Activated CD4-positive, alpha-beta T cell treated with anti-CD3 and anti-CD28 coated beads, Interleukin-2, amount 50 U/mL, for 24 hours (primary cell): ENCODE results near the gene HERPUD1.
"Not testable (repeated sequence)": the region's sequence is repeated elsewhere in the genome, so short reads cannot be mapped to it uniquely, and the experiment has no call there.

Experiments used
- DNase-seq, 2 donors: peaks; one replicate each; pipeline ENCODE4 v3.0.0-alpha.2; 2020; ENCODE audit warnings: low read depth in 1 of 2, low spot score in 1 of 2

The HERPUD1 gene, protein sequence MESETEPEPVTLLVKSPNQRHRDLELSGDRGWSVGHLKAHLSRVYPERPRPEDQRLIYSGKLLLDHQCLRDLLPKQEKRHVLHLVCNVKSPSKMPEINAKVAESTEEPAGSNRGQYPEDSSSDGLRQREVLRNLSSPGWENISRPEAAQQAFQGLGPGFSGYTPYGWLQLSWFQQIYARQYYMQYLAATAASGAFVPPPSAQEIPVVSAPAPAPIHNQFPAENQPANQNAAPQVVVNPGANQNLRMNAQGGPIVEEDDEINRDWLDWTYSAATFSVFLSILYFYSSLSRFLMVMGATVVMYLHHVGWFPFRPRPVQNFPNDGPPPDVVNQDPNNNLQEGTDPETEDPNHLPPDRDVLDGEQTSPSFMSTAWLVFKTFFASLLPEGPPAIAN

DNA sequence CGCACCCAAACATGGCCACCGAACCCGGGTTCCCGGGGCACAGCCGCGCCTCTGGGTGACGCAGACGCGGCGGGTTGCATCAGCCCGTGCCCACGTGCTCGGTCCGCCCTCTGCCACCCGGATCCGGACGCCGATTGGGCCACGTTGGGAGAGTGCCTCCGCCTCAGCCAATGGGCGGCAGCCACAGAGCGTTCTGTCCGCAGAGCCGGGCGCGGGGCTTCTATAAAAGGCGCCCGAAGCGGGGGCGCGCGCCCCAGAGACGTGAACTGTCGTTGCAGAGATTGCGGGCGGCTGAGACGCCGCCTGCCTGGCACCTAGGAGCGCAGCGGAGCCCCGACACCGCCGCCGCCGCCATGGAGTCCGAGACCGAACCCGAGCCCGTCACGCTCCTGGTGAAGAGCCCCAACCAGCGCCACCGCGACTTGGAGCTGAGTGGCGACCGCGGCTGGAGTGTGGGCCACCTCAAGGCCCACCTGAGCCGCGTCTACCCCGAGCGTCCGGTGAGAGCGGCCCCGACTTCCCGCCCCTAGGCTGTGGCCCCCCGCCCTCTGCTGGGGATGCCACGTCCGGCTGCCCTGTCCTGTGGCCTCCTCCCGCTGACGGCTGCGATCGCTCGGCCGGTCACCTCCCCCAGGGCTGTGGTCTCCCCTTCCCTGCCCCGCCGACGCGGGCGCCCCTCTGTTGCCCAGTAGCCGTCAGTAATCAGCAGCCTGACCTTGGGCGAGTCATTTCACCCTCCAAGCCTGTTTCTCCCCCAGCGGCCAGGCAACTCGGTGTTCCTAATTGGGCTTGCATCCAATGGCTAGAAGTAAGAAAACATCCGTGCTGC is at the start of gene HERPUD1:
HERPUD1 (plus strand) TSS at position 251 of the 829 bp plus-strand sequence; CDS start at position 354, 103 bp downstream.
- peak; percentile 98 to 99 for DNase-seq

DNA sequence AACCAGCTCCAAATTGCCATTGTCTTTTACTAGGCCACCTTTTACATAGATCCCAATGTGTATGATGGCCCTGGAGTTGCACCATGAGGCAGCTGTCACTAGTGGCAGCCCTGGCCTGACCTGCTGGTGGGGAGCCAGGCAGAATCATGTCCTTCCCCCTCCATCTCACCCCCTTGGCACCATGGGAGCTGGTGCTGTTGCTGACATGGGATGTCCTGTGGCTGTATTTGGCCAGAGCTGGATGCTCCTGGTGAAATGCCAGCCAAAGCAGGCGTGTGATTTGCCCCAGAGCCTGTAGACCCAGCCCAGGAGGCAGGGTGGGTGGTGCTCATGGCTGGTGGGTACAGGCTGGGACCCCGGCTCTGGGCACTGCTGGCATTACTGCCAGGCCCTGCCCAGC is 48.4 kb upstream of the HERPUD1 start:
- DNase-seq = no peak

DNA sequence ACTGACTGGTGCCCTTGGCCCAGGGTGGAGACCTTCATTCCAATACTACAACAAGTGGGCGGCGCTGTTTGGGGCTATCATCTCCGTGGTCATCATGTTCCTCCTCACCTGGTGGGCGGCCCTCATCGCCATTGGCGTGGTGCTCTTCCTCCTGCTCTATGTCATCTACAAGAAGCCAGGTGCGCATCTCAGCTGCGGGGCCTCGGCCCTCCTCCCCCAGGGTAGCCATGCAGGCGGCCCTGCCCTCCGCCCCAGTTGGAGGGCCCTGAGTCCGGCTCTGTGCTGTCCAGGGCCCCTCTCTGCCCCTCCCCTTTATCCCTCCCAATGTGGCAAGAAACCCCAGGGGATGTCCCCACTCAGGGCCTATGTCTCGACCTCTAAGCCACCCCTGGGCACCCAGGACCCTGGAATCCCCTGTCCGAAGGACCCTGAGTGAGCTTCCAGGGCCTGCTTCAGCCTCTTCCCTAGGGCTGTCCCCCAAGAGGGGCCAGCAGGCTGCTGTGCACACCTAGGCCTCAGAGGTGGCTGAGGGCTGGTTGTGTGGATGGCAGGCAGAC is 47.8 kb upstream of the HERPUD1 start:
- no peak for DNase-seq

DNA sequence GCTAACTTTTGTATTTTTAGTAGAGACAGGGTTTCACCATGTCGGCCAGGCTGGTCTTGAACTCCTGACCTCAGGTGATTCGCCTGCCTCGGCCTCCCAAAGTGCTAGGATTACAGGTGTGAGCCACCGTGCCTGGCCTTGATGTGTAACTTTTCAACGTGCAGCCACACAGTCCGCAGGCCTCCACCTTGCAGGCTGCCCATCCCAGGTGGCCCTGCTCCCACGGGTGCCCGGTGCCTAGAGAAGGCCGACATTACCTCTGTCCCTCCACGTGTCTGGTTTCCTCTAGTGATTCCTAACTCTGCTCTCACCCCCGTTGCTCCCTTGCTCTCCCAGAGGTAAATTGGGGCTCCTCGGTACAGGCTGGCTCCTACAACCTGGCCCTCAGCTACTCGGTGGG is 47.0 kb upstream of the HERPUD1 start:
- not testable (repeated sequence) for DNase-seq

DNA sequence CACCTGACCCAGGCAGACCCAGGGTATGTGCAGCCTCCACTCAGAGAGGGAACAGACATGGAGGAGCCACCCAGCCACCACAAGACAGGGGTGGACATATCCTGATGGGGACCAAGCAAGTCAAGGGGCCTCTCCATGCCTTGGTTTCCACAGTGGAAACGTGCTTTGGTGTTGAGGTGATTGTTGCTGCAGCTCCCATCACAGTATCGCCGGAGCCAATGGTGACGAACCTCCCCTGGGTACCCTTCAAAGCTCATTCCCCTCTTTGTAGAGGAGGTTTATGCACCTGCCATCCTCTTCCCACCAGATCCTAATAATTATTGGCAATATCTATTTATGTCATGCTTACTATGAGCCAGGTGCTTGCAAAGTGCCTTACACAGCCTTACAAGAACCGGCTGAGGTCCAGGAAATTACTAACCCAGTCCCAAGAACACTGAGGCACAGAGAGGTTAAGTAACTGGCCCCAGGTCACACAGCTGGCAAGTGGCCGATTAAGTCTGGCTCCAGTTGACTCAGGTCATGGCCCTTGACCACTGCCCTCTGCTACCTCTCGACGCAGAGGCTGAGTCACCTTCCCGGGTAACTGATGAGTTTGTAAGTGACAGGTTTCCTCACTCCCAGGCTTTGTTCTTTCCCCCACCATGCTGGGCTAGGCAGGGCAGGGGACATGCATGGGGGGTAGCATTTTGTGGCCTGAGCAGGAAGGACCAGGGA is 46.3 kb upstream of the HERPUD1 start:
- no peak for DNase-seq

DNA sequence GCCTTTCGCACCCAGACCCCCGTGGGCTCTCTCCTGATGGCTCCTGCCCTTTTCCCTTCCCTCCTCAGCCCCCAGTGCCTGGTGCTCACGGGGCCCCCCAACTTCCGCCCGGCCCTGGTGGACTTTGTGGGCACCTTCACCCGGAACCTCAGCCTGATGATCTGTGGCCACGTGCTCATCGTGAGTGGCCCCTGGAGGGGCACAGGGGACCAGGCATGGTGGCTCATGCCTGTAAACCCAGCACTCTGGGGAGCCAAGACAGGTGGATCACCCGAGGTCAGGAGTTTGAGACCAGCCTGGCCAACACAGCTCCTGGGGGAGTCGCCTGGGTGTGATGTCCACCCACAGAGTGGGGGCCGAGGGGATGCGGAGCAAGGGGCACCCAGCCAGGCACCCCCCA is 45.6 kb upstream of the HERPUD1 start:
- no peak for DNase-seq

DNA sequence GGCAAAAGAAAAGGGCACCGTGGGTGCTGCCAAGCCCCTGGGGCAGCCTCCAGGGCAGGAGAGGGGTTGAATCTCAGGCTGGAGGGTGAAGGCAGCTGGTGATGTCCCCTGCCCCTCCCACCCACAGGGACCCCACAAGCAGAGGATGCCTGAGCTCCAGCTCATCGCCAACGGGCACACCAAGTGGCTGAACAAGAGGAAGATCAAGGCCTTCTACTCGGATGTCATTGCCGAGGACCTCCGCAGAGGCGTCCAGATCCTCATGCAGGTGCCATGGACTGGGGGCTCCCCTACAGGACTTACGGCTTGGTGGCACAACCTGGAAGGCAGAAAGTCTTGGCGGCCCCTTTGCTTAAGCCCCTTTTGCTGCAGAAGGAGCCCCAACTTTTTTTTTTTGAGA is 45.1 kb upstream of the HERPUD1 start:
- no peak for DNase-seq

DNA sequence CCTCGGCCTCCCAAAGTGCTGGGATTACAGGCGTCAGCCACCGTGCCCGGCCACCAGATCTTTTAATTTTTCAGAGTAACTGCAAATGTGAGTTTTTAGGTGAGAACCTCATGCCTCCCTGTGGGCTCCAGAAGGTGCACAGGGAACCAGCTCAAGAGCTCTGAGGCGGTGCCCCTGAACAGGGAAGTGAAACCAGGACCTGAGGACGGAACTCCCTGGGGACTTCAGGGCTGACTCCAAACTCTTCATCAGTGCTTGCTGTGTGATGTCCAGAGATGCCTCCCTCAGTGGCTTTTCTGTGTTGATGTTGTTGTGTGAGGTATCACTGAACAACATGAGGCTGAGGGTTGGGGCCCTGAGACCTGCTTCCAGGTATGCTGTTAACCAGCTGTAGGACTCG is 43.1 kb upstream of the HERPUD1 start:
- no peak for DNase-seq

DNA sequence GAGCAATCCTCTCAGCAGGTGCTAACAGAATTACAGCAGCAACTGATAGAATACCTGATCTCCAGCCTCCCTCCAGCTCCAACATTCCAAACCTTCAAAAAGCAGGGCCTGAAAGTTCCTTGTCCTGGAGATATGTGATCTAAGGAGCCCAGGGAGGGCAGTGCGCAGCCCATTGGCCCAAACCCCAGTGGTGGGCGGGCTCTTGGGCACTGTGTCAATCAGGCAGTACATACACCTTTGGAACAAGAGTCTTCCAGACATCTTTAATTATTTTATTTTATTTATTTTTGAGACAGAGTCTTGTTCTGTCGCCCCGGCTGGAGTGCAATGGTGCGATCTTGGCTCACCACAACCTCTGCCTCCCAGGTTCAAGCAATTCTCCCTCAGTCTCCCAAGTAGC is 42.7 kb upstream of the HERPUD1 start:
- DNase-seq = no peak

DNA sequence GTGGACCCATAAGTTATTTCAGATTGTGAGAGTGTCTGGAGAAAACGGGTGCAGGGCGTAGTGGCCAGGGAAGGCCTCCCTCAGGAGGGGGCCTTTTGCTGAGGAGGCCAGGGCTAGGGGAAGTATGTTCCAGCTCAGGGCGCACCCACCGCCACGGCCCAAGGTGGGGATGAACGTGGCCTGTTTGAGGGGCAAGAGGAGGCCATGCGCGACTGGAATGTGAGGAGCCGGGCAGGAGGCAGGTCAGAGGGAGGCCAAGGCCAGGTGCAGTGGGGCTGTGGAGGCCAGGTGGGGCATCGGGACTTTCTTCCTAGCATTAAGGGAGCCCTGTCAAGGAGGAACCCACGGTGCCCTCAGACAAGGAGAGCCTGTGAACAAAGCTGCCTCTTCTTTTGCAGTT is 40.3 kb upstream of the HERPUD1 start:
- no peak for DNase-seq

DNA sequence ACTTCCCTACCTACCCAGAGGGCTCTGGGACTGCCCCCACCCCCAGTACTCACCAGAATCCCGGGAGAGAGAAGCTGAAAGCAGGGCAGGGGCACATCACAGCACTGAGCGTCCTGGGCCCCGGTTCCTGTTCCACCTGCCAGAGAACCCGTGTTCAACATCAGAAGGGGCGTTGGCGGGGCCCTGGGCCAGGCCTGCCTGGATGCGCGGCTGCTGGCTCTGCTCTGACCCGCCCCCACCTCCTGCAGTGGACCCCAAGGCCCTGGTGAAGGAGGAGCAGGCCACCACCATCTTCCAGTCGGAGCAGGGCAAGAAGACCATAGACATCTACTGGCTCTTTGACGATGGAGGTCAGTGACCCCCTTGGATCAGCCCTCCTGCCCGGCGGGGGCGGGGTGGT is 39.2 kb upstream of the HERPUD1 start:
- DNase-seq = no peak

DNA sequence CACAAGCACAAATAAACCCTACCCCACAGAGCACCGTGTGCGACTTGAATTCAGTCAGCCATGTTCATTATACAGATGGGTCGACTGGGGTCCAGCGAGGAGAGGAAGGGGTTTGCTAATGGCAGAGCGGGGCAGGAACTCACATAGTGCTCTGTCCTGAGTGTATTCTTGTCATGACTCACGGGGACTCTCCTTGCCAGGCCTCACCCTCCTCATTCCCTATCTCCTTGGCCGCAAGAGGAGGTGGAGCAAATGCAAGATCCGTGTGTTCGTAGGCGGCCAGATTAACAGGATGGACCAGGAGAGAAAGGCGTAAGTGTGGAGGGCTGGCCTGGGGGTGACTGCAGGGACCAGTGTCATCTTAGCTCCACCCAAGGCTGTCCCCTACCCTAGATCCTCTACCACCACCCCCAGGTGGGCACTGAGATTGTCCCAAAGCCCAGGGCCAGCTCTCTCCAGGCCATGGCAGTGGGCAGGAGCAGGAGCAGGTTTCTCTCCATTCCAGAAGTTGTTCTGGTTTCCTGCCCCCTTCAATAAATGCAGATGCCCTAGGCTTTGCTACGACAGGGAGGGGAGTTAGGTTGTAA is 37.5 kb upstream of the HERPUD1 start:
- no peak for DNase-seq

DNA sequence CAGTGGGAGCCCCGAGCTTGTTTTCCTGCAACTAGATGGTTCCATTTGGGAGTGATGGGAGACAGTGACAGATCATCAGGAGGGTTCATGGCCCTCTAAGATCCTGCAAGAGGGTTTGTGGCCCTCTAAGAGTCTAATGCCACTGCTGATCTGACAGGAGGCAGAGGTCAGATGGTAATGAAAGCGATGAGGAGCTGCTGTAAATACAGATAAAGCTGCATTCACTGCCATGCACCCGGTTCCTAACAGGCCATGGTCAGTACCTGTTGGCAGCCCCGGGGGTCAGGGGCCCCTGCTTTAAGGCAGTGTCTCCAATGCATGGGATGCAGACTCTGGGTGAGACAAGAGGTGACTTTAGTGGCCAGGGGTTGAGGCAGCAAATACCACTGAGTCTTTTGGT is 36.1 kb upstream of the HERPUD1 start:
- DNase-seq = no peak

DNA sequence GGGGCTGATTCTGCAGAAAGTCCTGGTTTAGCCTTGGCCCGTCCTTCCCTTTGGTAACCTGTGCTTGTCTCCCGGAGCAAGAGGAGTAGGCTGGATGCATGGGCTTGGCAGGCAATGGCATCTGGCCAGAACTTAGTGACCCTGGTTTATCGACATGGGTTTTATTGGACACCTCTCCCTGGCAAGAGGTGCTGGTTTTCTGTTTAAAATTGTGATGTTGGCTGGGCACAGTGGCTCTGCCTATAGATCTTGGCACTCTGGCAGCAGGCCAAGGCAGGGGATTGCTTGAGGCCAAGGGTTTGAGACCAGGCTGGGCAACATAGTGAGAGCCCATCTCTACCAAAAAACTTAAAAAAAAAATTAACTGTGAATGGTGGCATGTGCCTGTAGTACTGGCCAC is 35.7 kb upstream of the HERPUD1 start:
- DNase-seq = no peak

DNA sequence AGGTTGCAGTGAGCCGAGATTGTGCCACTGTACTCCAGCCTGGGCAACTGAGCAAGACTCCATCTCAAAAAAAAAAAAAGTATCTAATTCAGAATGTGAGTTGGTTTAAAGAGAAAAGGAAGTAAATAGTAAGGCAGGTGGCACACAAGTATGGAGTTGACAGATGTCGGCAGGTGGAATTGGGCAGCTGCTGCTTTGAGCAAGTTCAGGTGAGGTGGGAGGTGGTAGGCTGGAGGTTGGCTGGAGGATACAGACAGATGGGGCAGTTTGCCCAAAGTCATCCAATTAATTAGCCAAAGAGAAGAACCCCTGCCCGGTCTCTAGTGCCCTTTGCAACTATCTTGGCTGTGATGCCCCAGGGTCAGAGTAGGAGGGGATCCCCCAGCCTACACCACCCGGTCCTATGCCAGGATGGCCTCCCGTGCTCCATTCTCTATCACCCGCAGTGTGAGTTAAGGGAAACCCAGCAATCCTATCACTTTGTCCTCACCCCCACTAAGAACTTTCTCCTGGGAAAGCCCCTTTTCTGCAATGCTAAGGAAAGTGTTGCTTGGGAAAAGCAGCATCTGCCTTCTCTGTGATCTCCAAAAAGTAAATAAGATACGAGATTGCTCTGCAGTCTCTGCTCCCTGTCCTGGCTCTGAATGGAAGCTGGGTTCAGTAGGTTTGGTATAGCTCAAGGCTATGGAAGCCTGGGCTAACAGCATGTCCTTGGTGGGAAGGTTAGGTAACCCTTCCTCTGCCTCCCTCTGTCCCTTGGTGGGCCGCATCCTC is 34.7 kb upstream of the HERPUD1 start:
- DNase-seq = no peak

DNA sequence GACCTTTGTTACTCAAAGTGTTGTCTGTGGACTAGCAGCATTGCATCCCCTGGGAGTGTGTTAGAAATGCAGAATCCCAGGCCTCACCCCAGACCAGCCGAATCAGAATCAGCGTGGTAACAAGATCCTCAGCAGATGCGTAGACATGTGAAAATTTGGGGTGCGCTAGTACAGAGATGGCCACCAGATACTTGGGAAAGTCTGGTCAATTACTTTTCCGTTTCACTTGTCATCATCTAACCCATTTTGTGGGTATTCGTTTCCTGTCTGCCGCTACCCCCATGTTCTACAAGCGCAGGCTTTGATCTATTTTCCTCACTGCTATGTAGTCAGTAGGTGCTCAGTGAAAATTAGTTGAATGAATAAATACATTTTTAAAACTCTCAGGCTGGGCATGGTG is 33.1 kb upstream of the HERPUD1 start:
- no peak for DNase-seq

DNA sequence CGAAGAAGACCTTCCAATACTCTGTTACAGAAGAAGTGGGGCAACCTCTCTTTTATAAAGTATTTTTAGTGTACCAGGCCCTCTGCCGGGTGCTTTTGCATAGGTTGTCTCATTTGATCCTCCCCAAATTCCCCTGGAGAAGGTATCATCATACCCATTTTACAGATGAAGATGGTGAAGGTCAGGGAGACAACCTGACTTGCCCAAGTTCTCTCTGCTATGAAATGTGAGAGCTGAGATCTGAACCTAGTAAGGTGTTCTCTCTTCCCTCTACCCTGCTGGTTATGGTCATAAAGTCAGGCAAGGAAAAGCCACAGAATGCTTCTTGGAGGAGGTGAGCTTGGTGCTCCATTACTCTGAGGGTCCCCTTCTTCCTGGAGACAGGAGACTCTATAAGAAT is 28.1 kb upstream of the HERPUD1 start:
- DNase-seq = no peak

DNA sequence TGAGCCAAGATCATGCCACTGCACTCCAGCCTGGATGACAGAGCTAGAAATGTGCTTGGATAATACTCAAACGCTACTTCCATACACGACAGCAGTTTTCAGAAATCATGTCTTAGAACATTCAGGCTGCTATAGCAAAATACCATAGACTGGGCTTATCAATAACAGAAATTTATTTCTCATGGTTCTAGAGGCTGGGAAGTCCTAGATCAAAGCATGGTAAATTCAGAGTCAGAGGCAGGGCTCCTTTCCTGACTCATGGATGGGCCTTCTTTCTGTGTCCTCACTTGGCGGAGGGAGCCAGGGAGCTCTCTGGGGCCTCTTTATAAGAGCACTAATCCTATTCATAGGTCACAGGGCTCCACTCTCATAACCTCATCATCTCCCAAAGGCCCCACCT is 24.5 kb upstream of the HERPUD1 start:
- no peak for DNase-seq

DNA sequence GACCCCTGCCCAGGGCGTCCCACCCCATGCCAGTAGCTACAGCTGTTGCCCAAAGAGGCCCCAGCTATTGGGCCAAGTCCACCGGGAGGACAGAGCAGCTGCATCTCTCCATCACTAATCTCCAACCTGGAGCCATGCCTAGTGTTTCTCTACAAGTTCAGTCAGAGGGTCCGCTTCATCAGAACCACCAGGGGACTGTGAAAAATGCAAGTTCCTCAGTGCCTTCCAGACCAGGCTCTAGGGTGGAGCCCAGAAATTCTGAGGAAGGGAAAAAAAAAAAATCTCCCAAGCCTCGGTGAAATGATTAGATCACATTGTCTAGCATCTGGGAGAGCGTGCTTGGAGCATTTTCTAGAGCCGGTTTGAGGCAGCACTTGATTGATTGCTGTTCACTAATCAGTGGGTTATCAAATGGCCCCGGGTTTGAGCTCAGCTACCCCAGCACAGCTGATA is 22.4 kb upstream of the HERPUD1 start:
- DNase-seq = no peak

DNA sequence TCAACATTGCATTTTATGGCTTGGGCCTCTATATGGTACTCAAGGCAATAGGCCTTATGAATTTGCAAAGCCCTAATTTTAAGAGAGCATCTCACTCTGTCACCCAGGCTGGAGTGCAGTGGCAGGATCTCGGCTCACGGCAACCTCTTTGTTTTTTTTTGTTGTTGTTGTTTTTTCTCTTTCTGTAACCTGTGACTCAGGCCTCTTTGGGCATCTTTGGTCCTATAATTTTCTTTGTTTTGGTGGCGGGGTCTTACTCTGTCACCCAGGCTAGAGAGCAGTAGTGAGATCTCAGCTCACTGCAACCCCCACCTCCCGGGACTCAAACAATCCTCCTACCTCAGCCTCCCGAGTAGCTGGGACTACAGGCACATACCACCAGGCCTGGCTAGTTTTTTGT is 21.8 kb upstream of the HERPUD1 start:
- no peak for DNase-seq
